DND-41 (cell line): ENCODE data around the gene GOT1.

Experiments used
- CTCF ChIP-seq: IDR thresholded peaks from 2 replicates; pipeline ENCODE4 v1.5.1; 2012; ENCODE audit warnings: borderline replicate concordance, low read length, moderate library complexity, mild to moderate bottlenecking; ENCODE audit not compliant: poor library complexity, severe bottlenecking; ENCODE audit errors: extremely low read depth
- EZH2 ChIP-seq: IDR thresholded peaks from 3 replicates; pipeline ENCODE4 v1.6.1; 2012; ENCODE audit warnings: borderline replicate concordance, low read depth, mild to moderate bottlenecking, moderate library complexity, low read length, inconsistent platforms; ENCODE audit not compliant: severe bottlenecking

- TF ChIP-seq CTCF (no peak), EZH2 (no peak)
Measured at GRCh38 chr10:99372546-99373271, 57.7 kb downstream of the GOT1 start.
